DND-41 (cell line): ENCODE data around the gene DOC2A.

Experiments
- CTCF ChIP-seq: IDR thresholded peaks from 2 replicates; pipeline ENCODE4 v1.5.1; 2012; ENCODE audit warnings: borderline replicate concordance, low read length, moderate library complexity, mild to moderate bottlenecking; ENCODE audit not compliant: poor library complexity, severe bottlenecking; ENCODE audit errors: extremely low read depth
- EZH2 ChIP-seq: IDR thresholded peaks from 3 replicates; pipeline ENCODE4 v1.6.1; 2012; ENCODE audit warnings: borderline replicate concordance, low read depth, mild to moderate bottlenecking, moderate library complexity, low read length, inconsistent platforms; ENCODE audit not compliant: severe bottlenecking

- TF ChIP-seq CTCF: no peak
- no peak for TF ChIP-seq EZH2
Observed at GRCh38 chr16:29985271-29985811, 25.5 kb downstream of the DOC2A start.
